Activated CD8-positive, alpha-beta memory T cell treated with anti-CD3 and anti-CD28 coated beads, Interleukin-2, amount 10 ng/mL, durations not matched to agents 7 days and 5 days (primary cell): ENCODE measurements around the gene APOL1. TPM values are rescaled to one million over a fixed set of nuclear protein-coding genes. Genes with fewer than 3 reads are reported as not detected.
"Not testable (repeated sequence)": the region's sequence is repeated elsewhere in the genome, so short reads cannot be mapped to it uniquely, and the experiment has no call there.

ENCODE experiments used
- ATAC-seq: fragments of 150-1000 bp; cut with Tn5 transposase; one replicate; pipeline ENCODE4 v1.10.0; 2021; ENCODE audit warnings: moderate library complexity
- CTCF ChIA-PET: fragments of 350-600 bp; sonication (Branson Sonifier 250); formaldehyde crosslinking; loops from one replicate; lab custom pipeline; 2021; ENCODE audit warnings: antibody characterized with exemption; lab: Charles Lee
- DNase-seq: peaks from one replicate; pipeline ENCODE4 v3.0.0-alpha.2; 2020
- H3K27ac Mint-ChIP-seq: one replicate; pipeline ENCODE4 v1.8.0; 2021; ENCODE audit warnings: mild to moderate bottlenecking, mixed read lengths
- H3K27me3 Mint-ChIP-seq: one replicate; pipeline ENCODE4 v1.8.0; 2021; ENCODE audit warnings: mixed read lengths
- H3K36me3 Mint-ChIP-seq: one replicate; pipeline ENCODE4 v1.8.0; 2021; ENCODE audit warnings: mild to moderate bottlenecking, mixed read lengths
- H3K4me1 Mint-ChIP-seq: one replicate; pipeline ENCODE4 v1.8.0; 2021; ENCODE audit warnings: mixed read lengths
- H3K4me3 Mint-ChIP-seq: one replicate; pipeline ENCODE4 v1.8.0; 2021; ENCODE audit warnings: mild to moderate bottlenecking, moderate library complexity, mixed read lengths
- H3K9me3 Mint-ChIP-seq: one replicate; pipeline ENCODE4 v1.8.0; 2022; ENCODE audit warnings: low read depth, mixed read lengths
- total RNA-seq, 2 experiments: library from RNA; stranded (reverse); gene quantifications; one replicate each; pipeline ENCODE4 v1.2.3, GENCODE V29; 2021

APOL1 gene
- total RNA-seq, 2 experiments from 2014 or later: 55.6 to 61.6 TPM

- no peaks in the 10 kb centered on the region for H3K27me3 Mint-ChIP-seq
- peaks cover 22% of the 10 kb centered on the region for H3K36me3 Mint-ChIP-seq
- peaks cover 64% of the 10 kb centered on the region for H3K4me1 Mint-ChIP-seq
- H3K27ac Mint-ChIP-seq: peak overlapping the region; percentile 85
- no peak for ATAC-seq
- H3K4me3 Mint-ChIP-seq: peak overlapping the region; percentile 90
- CTCF ChIA-PET: interaction anchor here (0.8 to 8.2 kb wide), 8 partner anchors 7 to 188 kb away, joined by 3 to 67 read pairs (median 4); partner anchors contain the start of gene APOL2
- peaks cover 6% of the 10 kb centered on the region for H3K9me3 Mint-ChIP-seq
- DNase-seq: no peak
Observed at GRCh38 chr22:36253523-36254490, 874 bp downstream of the APOL1 start.

- peak overlapping the region; percentile 67 for H3K27ac Mint-ChIP-seq
- not testable (repeated sequence) for H3K27me3 Mint-ChIP-seq, ATAC-seq, DNase-seq, H3K9me3 Mint-ChIP-seq
- H3K4me3 Mint-ChIP-seq: peak overlapping the region; percentile 90
- CTCF ChIA-PET: interaction anchor here (0.7 to 8.2 kb wide), 4 partner anchors 12 to 31 kb away, joined by 3 to 67 read pairs (median 14); partner anchors contain the start of gene APOL2
- H3K4me1 Mint-ChIP-seq: peaks cover 76% of the 10 kb centered on the region
- H3K36me3 Mint-ChIP-seq: peaks cover 35% of the 10 kb centered on the region
Observed at GRCh38 chr22:36255572-36255971, 2.6 kb downstream of the APOL1 start.

- H3K36me3 Mint-ChIP-seq: peaks cover 43% of the 10 kb centered on the region
Observed at GRCh38 chr22:36256478-36256877, 3.5 kb downstream of the APOL1 start.

GRCh38 chr22:36257308-36257707 lies 4.4 kb downstream of the APOL1 start:
- ATAC-seq (no peak), DNase-seq (no peak)
- CTCF ChIA-PET: no interaction called here
- Mint-ChIP-seq H3K9me3 (no peaks in the 10 kb centered on the region), H3K4me3 (no peak overlapping the region), H3K36me3 (peaks cover 49% of the 10 kb centered on the region), H3K27me3 (no peaks in the 10 kb centered on the region), H3K27ac (peak overlapping the region; percentile 56), H3K4me1 (peaks cover 69% of the 10 kb centered on the region)

More at GRCh38 chr22:36256478-36256877, 3.5 kb downstream of the APOL1 start:
- no peaks in the 10 kb centered on the region for H3K9me3 Mint-ChIP-seq
- CTCF ChIA-PET: no interaction called here
- ATAC-seq: no peak
- H3K4me1 Mint-ChIP-seq: peaks cover 77% of the 10 kb centered on the region
- H3K4me3 Mint-ChIP-seq: no peak overlapping the region
- H3K27me3 Mint-ChIP-seq: no peaks in the 10 kb centered on the region
- H3K27ac Mint-ChIP-seq: peak overlapping the region; percentile 56
- no peak for DNase-seq

- DNase-seq: no peak
- ATAC-seq: no peak
- Mint-ChIP-seq H3K9me3 (no peaks in the 10 kb centered on the region), H3K4me3 (peak overlapping the region; percentile 55), H3K4me1 (peaks cover 61% of the 10 kb centered on the region), H3K36me3 (peaks cover 55% of the 10 kb centered on the region), H3K27me3 (no peaks in the 10 kb centered on the region), H3K27ac (peak overlapping the region; percentile 89)
- CTCF ChIA-PET: interaction anchor here (1.0 to 2.2 kb wide), 3 partner anchors 18 to 29 kb away, joined by 3 to 8 read pairs (median 5); partner anchors contain the start of gene APOL2
Observed at GRCh38 chr22:36257948-36258670, 5.2 kb downstream of the APOL1 start.

GRCh38 chr22:36258701-36259614 lies 6.0 kb downstream of the APOL1 start:
- Mint-ChIP-seq H3K9me3 (no peaks in the 10 kb centered on the region), H3K27me3 (no peaks in the 10 kb centered on the region), H3K27ac (peak overlapping the region; percentile 89), H3K36me3 (peaks cover 63% of the 10 kb centered on the region), H3K4me1 (peaks cover 58% of the 10 kb centered on the region), H3K4me3 (peak overlapping the region; percentile 55)
- ATAC-seq (peak; percentile 56), DNase-seq (peak; percentile 83)
- CTCF ChIA-PET: interaction anchor here (1.0 to 2.2 kb wide), 3 partner anchors 19 to 28 kb away, joined by 3 to 8 read pairs (median 5); partner anchors contain the start of gene APOL2

- CTCF ChIA-PET: interaction anchor here (2.2 kb wide), 1 partner anchor 20 kb away, joined by 8 read pairs; the partner anchor contains the start of gene APOL2
- Mint-ChIP-seq H3K4me1 (peaks cover 52% of the 10 kb centered on the region), H3K27ac (peak overlapping the region; percentile 89), H3K36me3 (peaks cover 66% of the 10 kb centered on the region), H3K9me3 (no peaks in the 10 kb centered on the region), H3K4me3 (no peak overlapping the region), H3K27me3 (no peaks in the 10 kb centered on the region)
- ATAC-seq (no peak), DNase-seq (no peak)
Observed at GRCh38 chr22:36259615-36260300, 6.8 kb downstream of the APOL1 start.

- not testable (repeated sequence) for ATAC-seq, H3K27ac Mint-ChIP-seq, H3K27me3 Mint-ChIP-seq, DNase-seq, H3K4me3 Mint-ChIP-seq, H3K9me3 Mint-ChIP-seq
- Mint-ChIP-seq H3K4me1 (peaks cover 35% of the 10 kb centered on the region), H3K36me3 (peaks cover 77% of the 10 kb centered on the region)
- CTCF ChIA-PET: interaction anchor here (1.0 to 1.5 kb wide), 4 partner anchors 9 to 67 kb away, joined by 3 to 4 read pairs (median 4); partner anchors contain the start of gene APOL1
Observed at GRCh38 chr22:36261675-36262074, 8.7 kb downstream of the APOL1 start.

GRCh38 chr22:36262307-36262706 lies 9.4 kb downstream of the APOL1 start:
- Mint-ChIP-seq H3K36me3 (peaks cover 79% of the 10 kb centered on the region), H3K4me1 (peaks cover 29% of the 10 kb centered on the region), H3K27ac (peak overlapping the region; percentile 7)
- CTCF ChIA-PET: interaction anchor here (1.1 kb wide), 1 partner anchor 16 kb away, joined by 4 read pairs; no protein-coding TSS in a partner anchor
- not testable (repeated sequence) for H3K27me3 Mint-ChIP-seq, H3K9me3 Mint-ChIP-seq, DNase-seq, ATAC-seq, H3K4me3 Mint-ChIP-seq

GRCh38 chr22:36263216-36263673 lies 10.3 kb downstream of the APOL1 start:
- not testable (repeated sequence) for H3K27me3 Mint-ChIP-seq, ATAC-seq, H3K4me3 Mint-ChIP-seq, DNase-seq, H3K9me3 Mint-ChIP-seq
- H3K27ac Mint-ChIP-seq: peak overlapping the region; percentile 1
- CTCF ChIA-PET: interaction anchor here (1.4 kb wide), 1 partner anchor 15 kb away, joined by 4 read pairs; no protein-coding TSS in a partner anchor
- peaks cover 20% of the 10 kb centered on the region for H3K4me1 Mint-ChIP-seq
- H3K36me3 Mint-ChIP-seq: peaks cover 79% of the 10 kb centered on the region

GRCh38 chr22:36263886-36264664 lies 11.1 kb downstream of the APOL1 start:
- H3K4me3 Mint-ChIP-seq, H3K9me3 Mint-ChIP-seq, H3K27me3 Mint-ChIP-seq, ATAC-seq, DNase-seq, H3K27ac Mint-ChIP-seq: not testable (repeated sequence)
- CTCF ChIA-PET: interaction anchor here (1.0 to 1.4 kb wide), 2 partner anchors 14 to 16 kb away, joined by 3 to 4 read pairs; no protein-coding TSS in a partner anchor
- Mint-ChIP-seq H3K4me1 (peaks cover 12% of the 10 kb centered on the region), H3K36me3 (peaks cover 71% of the 10 kb centered on the region)
